ENCODE data around the gene CFAP57. TPM values are rescaled to one million over a fixed set of nuclear protein-coding genes. Genes with fewer than 3 reads are reported as not detected.

Gene CFAP57
- total RNA-seq, 1 donor from 2014 or later = 0.24 TPM

GRCh38 chr1:43302201-43302600 lies 130.1 kb downstream of the CFAP57 start:
- H3K27ac Mint-ChIP-seq (ENCODE audit: unreplicated experiment) = no peak overlapping the region
- no peaks in the 10 kb centered on the region for H3K9me3 Mint-ChIP-seq (ENCODE audit: unreplicated experiment)
- TF ChIP-seq, protein P1, sequence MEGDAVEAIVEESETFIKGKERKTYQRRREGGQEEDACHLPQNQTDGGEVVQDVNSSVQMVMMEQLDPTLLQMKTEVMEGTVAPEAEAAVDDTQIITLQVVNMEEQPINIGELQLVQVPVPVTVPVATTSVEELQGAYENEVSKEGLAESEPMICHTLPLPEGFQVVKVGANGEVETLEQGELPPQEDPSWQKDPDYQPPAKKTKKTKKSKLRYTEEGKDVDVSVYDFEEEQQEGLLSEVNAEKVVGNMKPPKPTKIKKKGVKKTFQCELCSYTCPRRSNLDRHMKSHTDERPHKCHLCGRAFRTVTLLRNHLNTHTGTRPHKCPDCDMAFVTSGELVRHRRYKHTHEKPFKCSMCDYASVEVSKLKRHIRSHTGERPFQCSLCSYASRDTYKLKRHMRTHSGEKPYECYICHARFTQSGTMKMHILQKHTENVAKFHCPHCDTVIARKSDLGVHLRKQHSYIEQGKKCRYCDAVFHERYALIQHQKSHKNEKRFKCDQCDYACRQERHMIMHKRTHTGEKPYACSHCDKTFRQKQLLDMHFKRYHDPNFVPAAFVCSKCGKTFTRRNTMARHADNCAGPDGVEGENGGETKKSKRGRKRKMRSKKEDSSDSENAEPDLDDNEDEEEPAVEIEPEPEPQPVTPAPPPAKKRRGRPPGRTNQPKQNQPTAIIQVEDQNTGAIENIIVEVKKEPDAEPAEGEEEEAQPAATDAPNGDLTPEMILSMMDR (IDR thresholded peaks at IDR 0.05) = no peak
- no peak for DNase-seq (ENCODE audit: extremely low spot score, unreplicated experiment)
- H3K4me1 Mint-ChIP-seq (ENCODE audit: unreplicated experiment) = peaks cover 2% of the 10 kb centered on the region
- H3K27me3 Mint-ChIP-seq (ENCODE audit: unreplicated experiment) = no peaks in the 10 kb centered on the region
- H3K36me3 Mint-ChIP-seq (ENCODE audit: unreplicated experiment) = no peaks in the 10 kb centered on the region
- no peak overlapping the region for H3K4me3 Mint-ChIP-seq (ENCODE audit: unreplicated experiment)

DNA sequence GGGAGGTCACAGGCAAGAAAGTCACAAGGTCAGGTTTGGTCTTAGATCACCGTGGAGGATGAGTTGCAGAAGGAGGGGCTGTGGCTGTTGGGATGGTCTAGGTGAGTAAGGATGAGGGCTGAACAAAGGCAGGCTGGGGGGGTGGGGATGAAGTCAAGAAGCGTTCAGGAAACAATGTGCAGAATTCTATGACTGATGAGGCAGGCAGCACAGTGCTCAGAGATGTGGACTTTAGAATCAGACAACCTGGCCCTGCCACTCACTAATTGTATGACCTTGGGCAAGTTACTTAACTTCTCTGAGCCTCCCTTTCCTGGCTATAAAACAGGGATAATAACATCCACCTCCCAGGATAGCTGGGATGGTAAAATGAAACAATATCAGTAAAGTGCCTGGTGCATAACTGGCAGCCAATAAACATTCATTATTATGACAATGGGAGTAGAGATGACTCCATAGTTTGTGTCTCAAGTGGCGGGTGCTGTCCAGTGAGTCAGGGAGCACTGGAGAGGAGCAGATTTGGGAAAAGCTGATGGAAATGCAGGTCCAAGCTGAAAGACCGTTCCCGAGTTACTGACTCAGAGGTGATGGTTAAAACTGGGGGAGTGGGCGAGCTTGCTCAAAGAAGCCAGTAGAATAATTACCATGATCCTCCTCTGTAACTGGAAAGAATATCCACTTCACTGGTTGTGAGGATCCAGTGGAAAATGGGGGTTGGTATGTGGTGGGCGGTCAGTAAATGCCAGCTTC lies 130.8 kb downstream of the CFAP57 start:
- no peaks in the 10 kb centered on the region for H3K27me3 Mint-ChIP-seq (ENCODE audit: unreplicated experiment)
- peaks cover 2% of the 10 kb centered on the region for H3K4me1 Mint-ChIP-seq (ENCODE audit: unreplicated experiment)
- H3K36me3 Mint-ChIP-seq (ENCODE audit: unreplicated experiment) = no peaks in the 10 kb centered on the region
- H3K9me3 Mint-ChIP-seq (ENCODE audit: unreplicated experiment) = no peaks in the 10 kb centered on the region
- H3K27ac Mint-ChIP-seq (ENCODE audit: unreplicated experiment) = no peak overlapping the region
- no peak overlapping the region for H3K4me3 Mint-ChIP-seq (ENCODE audit: unreplicated experiment)
- DNase-seq (ENCODE audit: extremely low spot score, unreplicated experiment) = no peak
- TF ChIP-seq, protein P1 (IDR thresholded peaks at IDR 0.05) = no peak

- H3K36me3 Mint-ChIP-seq (ENCODE audit: unreplicated experiment) = no peaks in the 10 kb centered on the region
- no peaks in the 10 kb centered on the region for H3K9me3 Mint-ChIP-seq (ENCODE audit: unreplicated experiment)
- TF ChIP-seq, protein P1 (IDR thresholded peaks at IDR 0.05) = no peak
- no peak for DNase-seq (ENCODE audit: extremely low spot score, unreplicated experiment)
- H3K27ac Mint-ChIP-seq (ENCODE audit: unreplicated experiment) = no peak overlapping the region
- H3K4me1 Mint-ChIP-seq (ENCODE audit: unreplicated experiment) = peaks cover 2% of the 10 kb centered on the region
- no peak overlapping the region for H3K4me3 Mint-ChIP-seq (ENCODE audit: unreplicated experiment)
- H3K27me3 Mint-ChIP-seq (ENCODE audit: unreplicated experiment) = no peaks in the 10 kb centered on the region
Measured at GRCh38 chr1:43303471-43304313, 131.6 kb downstream of the CFAP57 start.

Small RNA genes within 50 kb of the gene (microRNA-seq; reads per million reads assigned to microRNA genes)
- 1.6 reads per million for gene MIR6733 (ENCODE audit: unreplicated experiment)

Other genes with a start within 250 kb of the CFAP57 start
- 200 and 236 TPM in 2 replicates for gene SLC2A1, start 213.5 kb upstream of the CFAP57 start, total RNA-seq
- gene EBNA1BP2, start within 50 bp of the CFAP57 start, total RNA-seq = 38.3 and 42.8 TPM in 2 replicates
- gene TMEM125, start 97.7 kb downstream of the CFAP57 start, total RNA-seq = not detected in 2 replicates
- gene C1orf210, start 113.3 kb downstream of the CFAP57 start, total RNA-seq = not detected in 2 replicates
- gene TIE1, start 128.7 kb downstream of the CFAP57 start, total RNA-seq = not detected in 2 replicates
- gene MPL, start 165.5 kb downstream of the CFAP57 start, total RNA-seq = not detected in 2 replicates
- 15.2 and 18.7 TPM in 2 replicates for gene CDC20, start 186.7 kb downstream of the CFAP57 start, total RNA-seq
- 61.9 and 62.5 TPM in 2 replicates for gene ELOVL1, start 195.7 kb downstream of the CFAP57 start, total RNA-seq
- gene MED8, start 217.5 kb downstream of the CFAP57 start, total RNA-seq = 39.8 and 40.4 TPM in 2 replicates
- gene SZT2, start 217.6 kb downstream of the CFAP57 start, total RNA-seq = 51.8 and 63.6 TPM in 2 replicates

Data from osteocyte (in vitro differentiated cells).